OCI-LY7 (cell line): ENCODE measurements around the gene ETV7. TPM values are rescaled to one million over a fixed set of nuclear protein-coding genes. Genes with fewer than 3 reads are reported as not detected.

Experiments used
- BruUV-seq: library from RNA; stranded (reverse); fragments of 400-500 nt; replicated peaks from 2 replicates; lab custom pipeline; 2021; lab: Mats Ljungman, UMichigan
- CTCF ChIA-PET: fragments of 300-600 bp; sonication (Branson Sonifier 250); formaldehyde crosslinking; loops from one replicate; lab custom pipeline; 2022; ENCODE audit warnings: antibody characterized with exemption; ENCODE audit not compliant: unreplicated experiment; lab: Charles Lee
- POLR2A ChIA-PET: fragments of 300-600 bp; sonication (Branson Sonifier 250); formaldehyde crosslinking; loops from one replicate; lab custom pipeline; 2022; ENCODE audit warnings: antibody characterized with exemption; lab: Charles Lee
- DNase-seq: peaks from one replicate; pipeline ENCODE4 v3.0.0-alpha.2; 2015; ENCODE audit warnings: low spot score
- H2AFZ ChIP-seq: fragments of 200-600 bp; sonication (generic), shearing (Covaris generic); 2 replicates; pipeline ENCODE4 v1.6.1; 2014; ENCODE audit warnings: mild to moderate bottlenecking, antibody characterized with exemption, low read length, moderate library complexity
- H3K27ac ChIP-seq: fragments of 200-600 bp; sonication (generic); 2 replicates; pipeline ENCODE4 v1.5.1; 2014; ENCODE audit warnings: mixed run types, low read depth, mild to moderate bottlenecking, moderate library complexity, low read length, inconsistent platforms; ENCODE audit not compliant: poor library complexity, severe bottlenecking
- H3K36me3 ChIP-seq: fragments of 200-600 bp; sonication (generic); 2 replicates; pipeline ENCODE4 v1.6.1; 2014; ENCODE audit warnings: mild to moderate bottlenecking, antibody characterized with exemption, low read length, moderate library complexity, mixed read lengths; ENCODE audit not compliant: insufficient read depth
- H3K4me1 ChIP-seq: fragments of 200-600 bp; sonication (generic); 2 replicates; pipeline ENCODE4 v1.5.1; 2014; ENCODE audit warnings: mild to moderate bottlenecking, low read length; ENCODE audit not compliant: insufficient read depth, poor library complexity, severe bottlenecking
- H3K4me2 ChIP-seq: fragments of 200-600 bp; sonication (generic); 2 replicates; pipeline ENCODE4 v1.6.1; 2014; ENCODE audit warnings: mild to moderate bottlenecking, low read length
- H3K4me3 ChIP-seq: fragments of 200-600 bp; sonication (generic); 2 replicates; pipeline ENCODE4 v1.5.1; 2014; ENCODE audit warnings: mild to moderate bottlenecking, low read depth, low read length; ENCODE audit not compliant: poor library complexity, severe bottlenecking
- H3K79me2 ChIP-seq: fragments of 200-600 bp; sonication (generic); 2 replicates; pipeline ENCODE4 v1.6.1; 2016; ENCODE audit warnings: low read depth, mild to moderate bottlenecking, low read length, moderate library complexity, mixed read lengths; ENCODE audit not compliant: insufficient read depth
- H3K9me2 ChIP-seq: fragments of 200-600 bp; sonication (generic); 2 replicates; pipeline ENCODE4 v1.6.1; 2016; ENCODE audit warnings: mild to moderate bottlenecking, low read length, mixed read lengths; ENCODE audit not compliant: insufficient read depth
- H3K9me3 ChIP-seq: fragments of 200-600 bp; sonication (generic); 2 replicates; pipeline ENCODE4 v1.6.1; 2014; ENCODE audit warnings: mild to moderate bottlenecking, mixed run types, low read length, mixed read lengths
- H4K20me1 ChIP-seq: fragments of 200-600 bp; sonication (generic); 2 replicates; pipeline ENCODE4 v1.6.1; 2014; ENCODE audit warnings: mild to moderate bottlenecking, antibody characterized with exemption, low read length, moderate library complexity, mixed read lengths; ENCODE audit not compliant: insufficient read depth
- CTCF ChIP-seq: fragments of 200-600 bp; sonication (generic); conservative IDR thresholded peaks from 2 replicates; pipeline ENCODE4 v1.5.1; 2014; ENCODE audit warnings: mild to moderate bottlenecking, antibody characterized with exemption, low read length, moderate library complexity, mixed read lengths
- EZH2phosphoT487 ChIP-seq: fragments of 200-600 bp; sonication (generic); IDR thresholded peaks from 2 replicates; pipeline ENCODE4 v1.6.1; 2018; ENCODE audit warnings: low read depth, borderline replicate concordance, mild to moderate bottlenecking, mixed run types, antibody characterized with exemption, low read length, moderate library complexity, mixed read lengths
- intact Hi-C: fragments of 100-400 bp; cut with micrococcal nuclease; formaldehyde crosslinking; loops from one replicate; pipeline ENCODE4 v1.10.0; 2022; ENCODE audit not compliant: unreplicated experiment
- total RNA-seq, 2 experiments: library from RNA; depleted of rRNA in 1 of 2; stranded (reverse); fragments of >200 nt in 1 of 2; shearing (Covaris generic) in 1 of 2; gene quantifications; 2 replicates each; pipeline ENCODE4 v1.2.3, GENCODE V29; 2014 to 2022

ETV7 gene
- total RNA-seq, 2 experiments from 2014 or later, result not detected

- Histone ChIP-seq H3K4me2 (no peak overlapping the region), H3K79me2 (no peaks in the 10 kb centered on the region), H3K4me3 (no peak overlapping the region), H3K27ac (no peak overlapping the region), H3K9me3 (no peaks in the 10 kb centered on the region), H3K36me3 (no peaks in the 10 kb centered on the region), H3K9me2 (no peaks in the 10 kb centered on the region), H2AFZ (no peak overlapping the region), H3K4me1 (no peaks in the 10 kb centered on the region), H4K20me1 (no peaks in the 10 kb centered on the region)
- ChIA-PET CTCF (no interaction called here), POLR2A (interaction anchor here (0.6 kb wide), 2 partner anchors 10 to 499 kb away, joined by 3 to 4 read pairs; no protein-coding TSS in a partner anchor)
- BruUV-seq, result no TSS peak
- DNase-seq, result no peak
- intact Hi-C loops, result no loop called here
- TF ChIP-seq CTCF (no peak), EZH2phosphoT487 (no peak)
Observed at GRCh38 chr6:36337814-36338213, 49.7 kb downstream of the ETV7 start.

GRCh38 chr6:36336779-36337241 lies 50.7 kb downstream of the ETV7 start, which contains the start of gene BNIP5:
Gene BNIP5 (minus strand): TSS chr6:36336888. CDS start chr6:36330690, 6,198 bp downstream.
- Histone ChIP-seq H3K36me3 (no peaks in the 10 kb centered on the region), H2AFZ (no peak within 1 kb of the TSS), H3K4me1 (no peaks in the 10 kb centered on the region), H3K4me2 (no peak within 1 kb of the TSS), H4K20me1 (no peaks in the 10 kb centered on the region), H3K9me2 (no peaks in the 10 kb centered on the region), H3K27ac (no peak within 1 kb of the TSS), H3K4me3 (no peak within 1 kb of the TSS), H3K79me2 (no peaks in the 10 kb centered on the region), H3K9me3 (no peaks in the 10 kb centered on the region)
- intact Hi-C loops, result no loop called here
- TF ChIP-seq CTCF, result no peak
- no peak for TF ChIP-seq EZH2phosphoT487
- ChIA-PET CTCF (no interaction called here), POLR2A (interaction anchor here (0.6 kb wide), 2 partner anchors 31 to 99 kb away, joined by 3 to 5 read pairs; no protein-coding TSS in a partner anchor)
- DNase-seq, result no peak
- no TSS peak for BruUV-seq

- DNase-seq, result no peak
- Histone ChIP-seq H3K27ac (no peak overlapping the region), H3K4me3 (no peak overlapping the region), H3K9me2 (no peaks in the 10 kb centered on the region), H3K79me2 (no peaks in the 10 kb centered on the region), H2AFZ (no peak overlapping the region), H3K9me3 (no peaks in the 10 kb centered on the region), H4K20me1 (no peaks in the 10 kb centered on the region), H3K36me3 (no peaks in the 10 kb centered on the region), H3K4me1 (no peaks in the 10 kb centered on the region), H3K4me2 (no peak overlapping the region)
- BruUV-seq, result no TSS peak
- intact Hi-C loops, result no loop called here
- POLR2A ChIA-PET, result interaction anchor here (0.6 kb wide), 2 partner anchors 31 to 81 kb away, joined by 3 to 5 read pairs; no protein-coding TSS in a partner anchor
- CTCF ChIA-PET, result no interaction called here
- no peak for TF ChIP-seq EZH2phosphoT487
Observed at GRCh38 chr6:36336208-36336710, 51.2 kb downstream of the ETV7 start.
